GM21825 (cell line): ENCODE data around the gene ANTXR2.
A peak's percentile ranks its signal among the peaks of the same experiment; 100 is the strongest.
"Not testable (repeated sequence)": the region's sequence is repeated elsewhere in the genome, so short reads cannot be mapped to it uniquely, and the experiment has no call there.

Source experiments
- ATAC-seq: cut with Tn5 transposase; IDR thresholded peaks from one replicate; pipeline ENCODE4 v1.9.1; 2021; ENCODE audit warnings: mild to moderate bottlenecking, moderate library complexity; ENCODE audit not compliant: unreplicated experiment

The ANTXR2 gene

GRCh38 chr4:80027611-80028010 lies 45.4 kb downstream of the ANTXR2 start:
- no peak for ATAC-seq

GRCh38 chr4:80026100-80026499 lies 46.9 kb downstream of the ANTXR2 start:
- no peak for ATAC-seq

GRCh38 chr4:80024335-80024734 lies 48.7 kb downstream of the ANTXR2 start:
- no peak for ATAC-seq

- ATAC-seq, result no peak
Observed at GRCh38 chr4:80022282-80022681, 50.7 kb downstream of the ANTXR2 start.

- ATAC-seq, result peak; percentile 54
Observed at GRCh38 chr4:80017125-80017854, 55.7 kb downstream of the ANTXR2 start.

GRCh38 chr4:80016506-80016905 lies 56.5 kb downstream of the ANTXR2 start:
- no peak for ATAC-seq

- no peak for ATAC-seq
Observed at GRCh38 chr4:80015407-80016189, 57.4 kb downstream of the ANTXR2 start.

- no peak for ATAC-seq
Observed at GRCh38 chr4:80014531-80014930, 58.5 kb downstream of the ANTXR2 start.

- ATAC-seq, result no peak
Observed at GRCh38 chr4:80012291-80012690, 60.7 kb downstream of the ANTXR2 start.

- no peak for ATAC-seq
Observed at GRCh38 chr4:80011636-80012236, 61.3 kb downstream of the ANTXR2 start.

GRCh38 chr4:80010316-80010715 lies 62.7 kb downstream of the ANTXR2 start:
- no peak for ATAC-seq

GRCh38 chr4:80009806-80010205 lies 63.2 kb downstream of the ANTXR2 start:
- no peak for ATAC-seq

- ATAC-seq, result no peak
Observed at GRCh38 chr4:80008971-80009370, 64.1 kb downstream of the ANTXR2 start.

GRCh38 chr4:80008351-80008750 lies 64.7 kb downstream of the ANTXR2 start:
- no peak for ATAC-seq

GRCh38 chr4:80007745-80008149 lies 65.3 kb downstream of the ANTXR2 start:
- ATAC-seq, result peak; percentile 83

GRCh38 chr4:80006935-80007744 lies 65.9 kb downstream of the ANTXR2 start:
- ATAC-seq, result no peak

GRCh38 chr4:80005863-80006262 lies 67.2 kb downstream of the ANTXR2 start:
- no peak for ATAC-seq

GRCh38 chr4:80004319-80004718 lies 68.7 kb downstream of the ANTXR2 start:
- ATAC-seq, result no peak

GRCh38 chr4:80002559-80002958 lies 70.5 kb downstream of the ANTXR2 start:
- not testable (repeated sequence) for ATAC-seq

- ATAC-seq, result not testable (repeated sequence)
Observed at GRCh38 chr4:79999048-79999447, 74.0 kb downstream of the ANTXR2 start.

- ATAC-seq, result no peak
Observed at GRCh38 chr4:79998201-79998600, 74.8 kb downstream of the ANTXR2 start.
